GM21717 (cell line): Measurements from ENCODE around the gene DCAF15.

Experiments
- ATAC-seq: cut with Tn5 transposase; IDR thresholded peaks from one replicate; pipeline ENCODE4 v1.9.1; 2021; ENCODE audit warnings: mild to moderate bottlenecking, moderate library complexity; ENCODE audit not compliant: unreplicated experiment

The DCAF15 gene

DNA sequence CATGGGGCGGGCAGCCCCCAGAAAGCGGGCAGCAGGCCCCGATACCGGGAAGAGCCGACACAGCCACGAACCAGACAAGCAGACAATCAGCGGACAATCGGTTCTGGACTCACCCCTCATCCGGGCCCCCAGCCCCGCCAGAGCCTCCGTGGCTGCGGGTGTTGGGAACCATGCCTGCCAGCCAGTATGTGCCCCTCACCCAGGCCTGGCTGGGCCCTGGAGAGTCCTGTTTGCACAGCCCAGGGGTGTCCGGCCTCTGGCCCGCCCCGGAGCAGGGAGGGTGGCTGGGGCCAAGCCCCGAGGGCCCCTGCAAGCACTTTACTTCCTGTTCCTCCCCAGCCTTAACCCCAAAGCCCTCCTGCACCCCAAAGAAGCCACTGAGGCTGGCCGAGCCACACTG is 21.9 kb upstream of the DCAF15 start:
- no peak for ATAC-seq

- no peak for ATAC-seq
Observed at GRCh38 chr19:13931391-13932148, 20.7 kb upstream of the DCAF15 start.

DNA sequence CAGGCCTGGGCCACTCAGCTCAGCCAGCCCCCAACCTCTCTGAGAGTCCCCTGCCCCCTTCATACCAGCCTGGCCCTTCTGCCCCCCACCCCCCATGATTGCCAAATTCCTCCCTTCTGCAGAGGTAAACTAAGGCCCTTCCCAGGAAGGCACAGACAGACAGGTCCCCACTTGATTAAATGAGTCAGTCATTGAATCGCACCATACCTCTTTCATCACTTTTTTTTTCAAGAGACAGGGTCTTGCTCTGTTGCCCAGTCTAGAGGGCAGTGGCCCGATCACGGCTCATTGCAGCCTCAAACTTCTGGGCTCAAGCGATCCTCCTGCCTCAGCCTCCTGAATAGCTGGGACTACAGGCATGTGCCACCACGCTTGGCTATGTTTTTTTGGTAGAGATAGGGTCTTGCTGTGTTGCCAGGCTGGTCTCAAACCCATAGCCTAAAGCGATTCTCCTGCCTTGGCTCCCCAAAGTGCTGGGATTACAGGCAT is 20.1 kb upstream of the DCAF15 start:
- no peak for ATAC-seq

DNA sequence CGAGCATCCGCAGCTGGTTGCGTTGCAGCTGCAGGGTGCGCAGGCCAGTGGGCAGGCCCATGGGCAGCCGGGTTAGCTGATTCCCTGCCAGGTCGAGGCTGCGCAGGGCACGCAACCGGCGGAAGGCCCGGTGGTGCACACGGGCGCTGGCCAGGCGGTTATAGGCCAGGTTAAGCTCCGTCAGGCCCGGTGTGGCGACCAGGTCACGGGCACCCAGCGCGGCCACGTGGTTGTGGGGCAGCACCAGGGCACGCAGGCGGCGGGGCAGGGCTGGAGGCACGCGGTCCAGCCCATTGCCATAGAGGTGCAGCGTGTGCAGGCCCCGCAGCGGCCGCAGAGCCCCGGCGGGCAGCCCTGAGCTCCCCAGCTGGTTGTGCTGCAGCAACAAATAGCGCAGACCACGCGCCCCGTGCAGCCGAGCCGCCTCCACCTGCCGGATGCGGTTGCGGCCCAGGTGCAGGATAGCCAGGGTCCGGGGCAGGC is 19.4 kb upstream of the DCAF15 start:
- no peak for ATAC-seq

GRCh38 chr19:13934785-13935109 is 17.6 kb upstream of the DCAF15 start:
- no peak for ATAC-seq

- ATAC-seq, result no peak
Observed at GRCh38 chr19:13935765-13936510, 16.4 kb upstream of the DCAF15 start.

DNA sequence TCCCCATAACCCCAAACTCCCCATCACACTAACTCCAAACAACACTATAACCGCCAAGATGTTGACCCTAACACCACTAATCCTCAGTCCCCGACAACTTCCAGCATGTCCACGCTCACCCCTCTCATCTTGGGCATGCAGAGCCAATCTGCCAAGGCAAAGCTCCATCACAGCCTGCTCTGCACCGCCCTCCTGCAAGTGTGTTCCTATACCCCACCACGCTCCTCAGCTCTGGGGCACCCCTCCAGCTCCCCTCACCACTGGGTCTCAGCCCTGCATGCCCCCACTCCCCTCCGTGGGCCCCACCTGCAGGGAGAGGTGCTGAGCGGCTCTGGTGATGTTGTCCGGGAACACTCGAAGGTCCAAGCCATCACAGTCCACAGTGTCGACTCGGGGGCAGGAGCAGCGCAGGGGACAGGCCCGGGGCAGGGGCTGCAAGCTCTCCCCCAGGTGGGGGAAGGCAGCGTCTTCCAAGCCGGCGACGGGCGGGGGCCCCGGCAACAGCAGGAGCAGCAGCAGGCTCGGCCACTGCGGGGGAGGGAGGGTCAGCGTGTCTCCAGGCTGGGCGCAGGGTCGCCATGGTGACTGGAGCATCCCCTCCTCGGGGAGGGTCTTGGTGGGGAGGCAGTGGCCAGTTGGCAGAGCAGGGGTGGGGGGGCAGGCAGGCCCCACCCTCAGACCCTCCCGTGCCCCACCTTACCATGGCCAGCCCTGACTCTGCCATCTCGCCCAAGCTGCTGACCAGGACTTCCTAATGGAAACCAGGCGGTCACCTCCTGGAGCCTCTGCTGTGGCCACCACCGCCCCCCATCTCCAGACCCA is 14.6 kb upstream of the DCAF15 start:
- ATAC-seq, result no peak

GRCh38 chr19:13938301-13939064 is 13.8 kb upstream of the DCAF15 start, which contains the start of gene PODNL1:
Gene PODNL1, minus strand, starts transcription at chr19:13938417. Its CDS starts 236 bp downstream, at chr19:13938181.
- ATAC-seq, result no peak

DNA sequence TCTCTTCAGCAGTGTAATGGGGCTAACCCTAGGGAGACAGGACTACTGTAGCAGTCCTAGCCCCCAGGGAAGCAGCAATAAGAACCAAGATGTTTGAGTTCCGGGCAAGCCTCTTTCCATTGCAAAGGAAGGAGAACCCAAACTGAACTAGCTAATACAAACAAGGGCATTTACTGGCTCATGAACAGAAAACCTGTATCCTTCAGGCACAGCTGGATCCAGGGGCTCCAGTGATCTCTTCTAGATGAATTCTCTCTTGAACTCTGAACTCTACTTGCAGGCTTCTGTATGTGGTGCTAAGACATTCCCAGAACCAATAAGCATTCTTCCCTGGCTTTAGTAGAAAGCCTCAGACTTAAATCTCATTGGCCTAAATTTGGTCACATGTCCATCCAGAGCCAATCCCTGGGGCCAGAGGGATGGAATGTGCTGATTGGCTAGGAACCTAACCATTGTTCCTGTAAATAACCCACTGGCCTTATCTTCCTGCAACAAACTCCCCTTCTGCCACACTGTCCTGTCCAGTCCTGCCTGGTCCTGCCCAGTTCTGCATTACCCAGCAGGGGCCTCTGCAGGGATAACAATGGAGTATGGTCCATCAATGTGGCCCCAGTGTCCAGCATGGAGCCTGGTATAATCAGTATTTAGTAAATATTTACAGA is 10.2 kb upstream of the DCAF15 start:
- ATAC-seq, result no peak

- no peak for ATAC-seq
Observed at GRCh38 chr19:13946414-13946813, 5.9 kb upstream of the DCAF15 start.

- ATAC-seq, result no peak
Observed at GRCh38 chr19:13951043-13951442, 1.3 kb upstream of the DCAF15 start.

DNA sequence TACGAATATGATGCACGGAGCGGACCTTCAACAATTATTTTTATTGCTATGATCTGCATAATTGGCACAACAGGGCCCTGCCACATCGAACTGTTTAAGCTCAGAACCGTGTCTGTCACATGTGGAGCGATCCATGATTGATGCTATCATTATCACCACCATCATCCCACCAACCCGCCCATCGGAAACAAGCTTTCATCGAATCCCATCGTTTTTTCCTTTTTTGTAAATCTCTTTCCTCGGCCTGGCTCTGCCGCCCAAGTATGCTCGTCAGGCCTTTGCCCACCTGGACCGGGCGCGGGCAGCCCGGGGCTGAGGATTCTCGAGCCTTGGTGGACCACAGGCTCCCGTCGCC is 533 bp upstream of the DCAF15 start:
- no peak for ATAC-seq

DNA sequence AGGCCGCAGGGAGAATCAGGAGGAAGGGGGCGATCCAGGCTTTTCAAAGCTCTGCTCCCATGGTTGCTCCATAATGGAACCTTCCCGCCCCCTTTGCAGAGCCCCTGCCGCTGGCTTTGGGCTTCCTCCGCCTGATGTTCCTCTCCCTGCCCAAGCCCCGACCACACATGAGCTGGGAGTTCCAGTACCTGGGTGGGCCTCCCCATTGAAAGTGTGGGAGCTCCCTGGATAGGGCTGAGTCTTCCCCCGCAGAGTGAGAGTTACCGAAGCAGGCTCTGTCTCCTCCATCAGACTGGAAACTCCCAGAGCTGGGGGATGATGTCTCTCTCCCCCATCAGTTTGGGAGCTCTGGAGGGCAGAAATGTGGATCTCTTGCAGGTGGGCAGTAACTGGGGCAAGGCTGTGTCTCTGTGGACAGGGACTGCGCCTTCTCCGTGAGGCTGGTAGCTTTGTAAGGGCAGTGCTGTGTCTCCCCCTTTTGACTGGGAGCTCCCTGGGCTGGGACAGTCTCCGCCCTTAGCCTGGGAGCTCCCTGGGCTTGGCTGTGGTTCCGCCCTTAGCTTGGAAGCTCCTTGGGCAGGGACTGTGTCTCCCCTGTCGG is 722 bp downstream of the DCAF15 start:
- no peak for ATAC-seq

DNA sequence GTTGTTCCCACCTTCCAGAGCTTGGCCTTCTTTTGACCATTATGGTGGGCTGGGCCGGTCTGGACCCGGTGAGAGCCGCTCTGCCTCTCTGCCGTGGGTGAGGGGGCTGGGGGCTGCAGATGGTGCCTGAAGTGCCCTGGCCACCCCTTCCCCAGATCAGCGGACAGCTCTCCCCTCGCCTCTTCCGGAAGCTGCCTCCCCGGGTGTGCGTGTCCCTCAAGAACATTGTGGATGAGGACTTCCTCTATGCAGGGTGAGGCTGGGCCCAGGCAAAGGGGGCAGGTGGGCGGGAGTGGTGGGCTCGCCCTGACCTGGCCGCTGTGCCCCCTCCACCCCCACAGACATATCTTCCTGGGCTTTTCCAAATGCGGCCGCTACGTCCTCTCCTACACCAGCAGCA is 1.9 kb downstream of the DCAF15 start:
- ATAC-seq, result no peak

DNA sequence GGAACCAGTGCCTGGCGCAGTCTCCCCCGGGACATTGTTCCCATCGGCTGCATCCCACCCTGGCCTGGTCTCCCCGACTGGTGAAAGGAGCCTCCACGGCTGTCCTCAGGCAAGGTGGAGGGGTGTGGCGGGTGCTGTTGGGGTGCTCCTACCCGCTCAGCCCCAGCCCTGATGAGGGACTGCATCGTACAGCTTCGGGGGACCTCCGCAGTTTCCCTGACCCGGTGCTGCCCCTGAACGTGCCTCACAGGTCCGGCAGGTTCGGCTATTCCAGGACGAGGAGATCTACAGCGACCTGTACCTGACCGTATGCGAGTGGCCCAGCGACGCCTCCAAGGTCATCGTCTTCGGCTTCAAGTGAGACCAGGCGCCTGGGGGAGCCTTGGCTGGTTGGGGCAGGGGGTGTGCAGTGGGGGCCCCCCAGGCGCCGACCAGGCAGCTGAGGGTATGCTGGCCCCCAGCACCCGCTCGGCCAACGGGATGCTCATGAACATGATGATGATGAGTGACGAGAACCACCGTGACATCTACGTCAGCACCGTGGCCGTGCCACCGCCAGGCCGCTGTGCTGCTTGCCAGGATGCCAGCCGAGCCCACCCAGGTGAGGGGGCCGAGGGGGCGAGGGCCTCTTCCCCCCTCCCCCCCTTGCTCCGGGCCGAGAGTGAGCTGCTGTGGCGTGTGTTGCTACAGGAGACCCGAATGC is 3.5 kb downstream of the DCAF15 start:
- ATAC-seq, result no peak

DNA sequence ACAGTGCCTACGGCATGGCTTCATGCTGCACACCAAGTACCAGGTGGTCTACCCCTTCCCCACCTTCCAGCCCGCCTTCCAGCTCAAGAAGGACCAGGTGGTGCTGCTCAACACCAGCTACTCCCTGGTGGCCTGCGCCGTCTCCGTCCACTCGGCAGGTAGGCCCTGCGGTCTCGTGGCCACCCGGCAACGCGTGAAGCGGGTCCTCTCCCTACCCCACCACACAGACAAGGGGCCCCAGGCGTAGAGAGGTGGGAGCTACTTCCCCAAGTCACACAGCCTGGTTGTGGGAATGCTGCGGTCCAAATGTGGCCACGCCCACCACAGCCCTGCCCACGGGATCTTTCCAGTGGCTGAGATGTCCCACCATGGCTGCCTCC is 4.0 kb downstream of the DCAF15 start:
- ATAC-seq, result no peak

DNA sequence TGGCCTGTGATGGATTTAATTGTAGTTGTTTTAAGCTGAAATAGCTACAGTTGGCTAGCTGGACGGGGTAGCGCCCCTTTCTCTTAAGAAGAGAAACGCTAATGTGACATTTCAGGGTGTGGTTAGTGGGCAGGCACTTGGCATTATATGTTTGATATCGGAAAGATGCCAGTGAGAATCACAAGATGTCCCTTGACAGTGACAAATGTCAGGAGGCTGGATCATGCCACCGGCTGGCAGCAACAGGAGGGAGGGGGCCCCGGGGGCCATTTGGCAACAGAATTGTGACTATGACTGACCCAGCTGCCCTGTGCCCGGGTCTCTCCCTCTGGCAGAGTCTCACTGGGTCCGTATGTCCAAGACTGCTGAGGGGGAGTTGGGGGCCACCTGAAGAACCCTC is 4.7 kb downstream of the DCAF15 start:
- no peak for ATAC-seq

DNA sequence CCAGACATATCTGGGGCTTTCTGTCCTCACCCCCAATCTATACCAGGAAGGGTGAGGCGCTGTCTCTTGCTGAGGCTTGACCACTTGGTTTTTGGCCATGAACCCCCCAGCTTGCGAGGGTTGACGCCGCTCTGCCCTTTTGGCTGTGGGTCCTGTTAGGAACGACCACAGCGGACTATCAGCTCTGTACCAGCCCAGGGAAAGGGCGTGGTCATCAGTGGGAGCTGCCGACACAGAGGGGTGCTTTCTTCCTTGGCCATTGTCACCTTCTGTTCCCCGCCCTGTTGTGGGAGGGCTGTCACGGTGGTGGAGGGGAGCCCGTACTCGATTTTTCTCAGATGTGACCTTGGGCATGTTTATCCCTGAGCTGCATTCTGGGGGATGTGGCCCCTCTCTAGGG is 5.7 kb downstream of the DCAF15 start:
- no peak for ATAC-seq
